GM23248 (cell line): ENCODE results near the gene CMIP. TPM values are rescaled to one million over a fixed set of nuclear protein-coding genes. Genes with fewer than 3 reads are reported as not detected.

ENCODE experiments used
- DNase-seq: peaks from one replicate; pipeline ENCODE4 v3.0.0-alpha.2; 2015
- H2AFZ ChIP-seq: fragments of 200-600 bp; sonication (generic); 2 replicates; pipeline ENCODE4 v1.6.1; 2016; ENCODE audit warnings: antibody characterized with exemption
- H3F3A ChIP-seq: fragments of 200-600 bp; sonication (generic); 2 replicates; pipeline ENCODE4 v1.6.1; 2016; ENCODE audit warnings: mild to moderate bottlenecking, antibody characterized with exemption, mixed run types; ENCODE audit not compliant: insufficient read depth
- H3K27ac ChIP-seq: fragments of 200-600 bp; sonication (generic); 2 replicates; pipeline ENCODE4 v1.5.1; 2016; ENCODE audit warnings: mild to moderate bottlenecking
- H3K27me3 ChIP-seq: fragments of 200-600 bp; sonication (generic); replicated peaks from 2 replicates; pipeline ENCODE4 v1.6.1; 2016; ENCODE audit warnings: mild to moderate bottlenecking; ENCODE audit not compliant: insufficient read depth
- H3K36me3 ChIP-seq: fragments of 200-600 bp; sonication (generic); 2 replicates; pipeline ENCODE4 v1.6.1; 2016; ENCODE audit warnings: low read depth, mild to moderate bottlenecking
- H3K4me1 ChIP-seq: fragments of 200-600 bp; sonication (generic); 2 replicates; pipeline ENCODE4 v1.6.1; 2016; ENCODE audit warnings: mild to moderate bottlenecking; ENCODE audit not compliant: insufficient read depth
- H3K4me2 ChIP-seq: fragments of 200-600 bp; sonication (generic); one replicate; pipeline ENCODE4 v1.6.1; 2016; ENCODE audit warnings: mild to moderate bottlenecking; ENCODE audit not compliant: unreplicated experiment
- H3K4me3 ChIP-seq: fragments of 200-600 bp; sonication (generic); 2 replicates; pipeline ENCODE4 v1.5.1; 2016; ENCODE audit warnings: mild to moderate bottlenecking
- H3K79me2 ChIP-seq: fragments of 200-600 bp; sonication (generic); 2 replicates; pipeline ENCODE4 v1.6.1; 2016; ENCODE audit warnings: mild to moderate bottlenecking; ENCODE audit not compliant: insufficient read depth
- H3K9ac ChIP-seq: fragments of 200-600 bp; sonication (generic); 2 replicates; pipeline ENCODE4 v1.6.1; 2016; ENCODE audit warnings: mild to moderate bottlenecking
- H3K9me2 ChIP-seq: fragments of 200-600 bp; sonication (generic); 2 replicates; pipeline ENCODE4 v1.6.1; 2016; ENCODE audit warnings: mixed run types, mild to moderate bottlenecking, moderate library complexity; ENCODE audit not compliant: insufficient read depth
- H3K9me3 ChIP-seq: fragments of 200-600 bp; sonication (generic); one replicate; pipeline ENCODE4 v1.6.1; 2017; ENCODE audit warnings: low read depth
- H4K20me1 ChIP-seq: fragments of 200-600 bp; sonication (generic); 2 replicates; pipeline ENCODE4 v1.6.0; 2016; ENCODE audit not compliant: insufficient read depth
- EZH2 ChIP-seq: fragments of 200-600 bp; sonication (generic); IDR thresholded peaks from 2 replicates; pipeline ENCODE4 v1.6.1; 2018; ENCODE audit warnings: antibody characterized with exemption, mild to moderate bottlenecking; ENCODE audit not compliant: insufficient read depth, poor library complexity, severe bottlenecking
- EZH2phosphoT487 ChIP-seq: fragments of 200-600 bp; sonication (generic); IDR thresholded peaks from 2 replicates; pipeline ENCODE4 v1.6.1; 2018; ENCODE audit warnings: antibody characterized with exemption, moderate library complexity, mild to moderate bottlenecking, low read depth; ENCODE audit not compliant: insufficient read depth
- WGBS, 2 experiments: methylation state at CpG; one replicate each; pipeline ENCODE4 v1.1.6; 2015 to 2017; ENCODE audit warnings: low lambda C conversion rate in 2 of 2, low coverage in 1 of 2; ENCODE audit errors: missing lambda C conversion rate in 2 of 2; 5-methylcytosine and 5-hydroxymethylcytosine counted together
- in situ Hi-C: fragments of 300-500 bp; cut with MboI; formaldehyde crosslinking; loops from 2 replicates; pipeline ENCODE4 v1.15.0; 2020
- polyA plus RNA-seq: library from polyadenylated mRNA; unstranded; fragments of >200 nt; fragmentation: Nextera tagmentation; extraction: Ambion mirVana; gene quantifications from 2 replicates; pipeline ENCODE4 v1.2.1, GENCODE V29; 2016
- total RNA-seq: library from RNA; depleted of rRNA; stranded (reverse); fragments of >200 nt; shearing (Covaris generic); gene quantifications from 2 replicates; pipeline ENCODE4 v1.2.3, GENCODE V29; 2014

Gene CMIP
- total and polyA plus RNA-seq, 2 experiments from 2014 or later = 1.5 to 9.5 TPM

GRCh38 chr16:81681311-81681710 is 236.7 kb downstream of the CMIP start:
- Histone ChIP-seq H2AFZ (no peak overlapping the region), H3K27me3 (no peaks in the 10 kb centered on the region), H3K27ac (no peak overlapping the region), H3K4me1 (no peaks in the 10 kb centered on the region), H3K9me2 (no peaks in the 10 kb centered on the region), H3K79me2 (no peaks in the 10 kb centered on the region), H4K20me1 (no peaks in the 10 kb centered on the region), H3K4me2 (no peak overlapping the region), H3K9ac (no peak overlapping the region), H3K9me3 (no peaks in the 10 kb centered on the region), H3K36me3 (no peaks in the 10 kb centered on the region), H3K4me3 (no peak overlapping the region), H3F3A (no peaks in the 10 kb centered on the region)
- WGBS, 2 experiments = 91 to 92% methylated on average over 14 of the region's 14 CpGs
- TF ChIP-seq EZH2phosphoT487 (no peak), EZH2 (no peak)
- no peak for DNase-seq
- in situ Hi-C loops = no loop called here

GRCh38 chr16:81684242-81684837 is 239.7 kb downstream of the CMIP start:
- Histone ChIP-seq H3K27me3 (no peaks in the 10 kb centered on the region), H3K36me3 (no peaks in the 10 kb centered on the region), H3K27ac (no peak overlapping the region), H3K9me3 (no peaks in the 10 kb centered on the region), H2AFZ (no peak overlapping the region), H3K4me1 (no peaks in the 10 kb centered on the region), H3F3A (no peaks in the 10 kb centered on the region), H3K4me2 (no peak overlapping the region), H3K4me3 (no peak overlapping the region), H3K9ac (no peak overlapping the region), H3K79me2 (no peaks in the 10 kb centered on the region), H4K20me1 (no peaks in the 10 kb centered on the region; the same call in 1 of the 2 replicates), H3K9me2 (no peaks in the 10 kb centered on the region)
- no peak for TF ChIP-seq EZH2phosphoT487
- TF ChIP-seq EZH2 = no peak
- in situ Hi-C loops = no loop called here
- WGBS, 2 experiments = 97% methylated on average over 13 of the region's 13 CpGs
- no peak for DNase-seq

GRCh38 chr16:81684901-81685300 is 240.3 kb downstream of the CMIP start:
- H3K27ac ChIP-seq = no peak overlapping the region
- H3F3A ChIP-seq = no peaks in the 10 kb centered on the region
- H3K4me1 ChIP-seq = no peaks in the 10 kb centered on the region
- no peaks in the 10 kb centered on the region for H3K9me3 ChIP-seq
- H3K79me2 ChIP-seq = no peaks in the 10 kb centered on the region
- DNase-seq = no peak
- no peaks in the 10 kb centered on the region; the same call in 1 of the 2 replicates for H4K20me1 ChIP-seq
- no peak for TF ChIP-seq EZH2
- no peaks in the 10 kb centered on the region for H3K9me2 ChIP-seq
- H3K9ac ChIP-seq = no peak overlapping the region
- H3K4me2 ChIP-seq = no peak overlapping the region
- in situ Hi-C loops = no loop called here
- no peak overlapping the region for H2AFZ ChIP-seq
- WGBS, 2 experiments = 88 to 97% methylated on average over 12 of the region's 12 CpGs
- H3K36me3 ChIP-seq = no peaks in the 10 kb centered on the region
- H3K27me3 ChIP-seq = no peaks in the 10 kb centered on the region
- no peak overlapping the region for H3K4me3 ChIP-seq

- WGBS, 2 experiments = 90 to 92% methylated on average over 24 of the region's 24 CpGs
- Histone ChIP-seq H3F3A (no peaks in the 10 kb centered on the region), H3K36me3 (no peaks in the 10 kb centered on the region), H3K9me2 (no peaks in the 10 kb centered on the region), H2AFZ (no peak overlapping the region), H4K20me1 (no peaks in the 10 kb centered on the region; the same call in 1 of the 2 replicates), H3K27me3 (no peaks in the 10 kb centered on the region), H3K9ac (no peak overlapping the region), H3K4me2 (no peak overlapping the region), H3K4me3 (no peak overlapping the region), H3K79me2 (0 out of 2 replicates have a peak, but pooled peaks cover 4% of the 10 kb centered on the region), H3K27ac (no peak overlapping the region), H3K4me1 (no peaks in the 10 kb centered on the region), H3K9me3 (no peaks in the 10 kb centered on the region)
- in situ Hi-C loops = no loop called here
- no peak for DNase-seq
- no peak for TF ChIP-seq EZH2phosphoT487
- TF ChIP-seq EZH2 = no peak
Measured at GRCh38 chr16:81686391-81687130, 242.0 kb downstream of the CMIP start.
